ENCODE measurements around the gene MASP1. TPM values are rescaled to one million over a fixed set of nuclear protein-coding genes. Genes with fewer than 3 reads are reported as not detected.
"Not testable (repeated sequence)": the region's sequence is repeated elsewhere in the genome, so short reads cannot be mapped to it uniquely, and the experiment has no call there.

The MASP1 gene
- total and polyA plus RNA-seq, 4 donors, result 19.9 to 54.8 (median 34.0) TPM

GRCh38 chr3:187238835-187239234 is 52.7 kb downstream of the MASP1 start:
- H3K4me3 ChIP-seq (ENCODE audit: low read depth, low read length); H3K27ac ChIP-seq (ENCODE audit: low read depth, low read length); H3K27me3 ChIP-seq (ENCODE audit: control insufficient read depth, insufficient read depth, low read length); DNase-seq (ENCODE audit: low read depth in 4 of 6, low spot score in 6 of 6); H3K4me1 ChIP-seq (ENCODE audit: control insufficient read depth, insufficient read depth, low read length); H3K9me3 ChIP-seq (ENCODE audit: control insufficient read depth, insufficient read depth, low read length): not testable (repeated sequence)
- 100% methylated on average over 1 of the region's 4 CpGs for WGBS (ENCODE audit: insufficient coverage)
- H3K36me3 ChIP-seq (ENCODE audit: control insufficient read depth, insufficient read depth, low read length), result peaks cover 19% of the 10 kb centered on the region

- Histone ChIP-seq H3K27ac (ENCODE audit: low read depth, low read length) (no peak overlapping the region), H3K4me1 (ENCODE audit: control insufficient read depth, insufficient read depth, low read length) (no peaks in the 10 kb centered on the region), H3K27me3 (ENCODE audit: control insufficient read depth, insufficient read depth, low read length) (no peaks in the 10 kb centered on the region), H3K9me3 (ENCODE audit: control insufficient read depth, insufficient read depth, low read length) (no peaks in the 10 kb centered on the region), H3K36me3 (ENCODE audit: control insufficient read depth, insufficient read depth, low read length) (peaks cover 19% of the 10 kb centered on the region), H3K4me3 (ENCODE audit: low read depth, low read length) (no peak overlapping the region)
- WGBS (ENCODE audit: insufficient coverage), result no CpG with 5 or more reads among the region's 1 CpG
- DNase-seq (ENCODE audit: low read depth in 4 of 6, low spot score in 6 of 6), result no peak
Measured at GRCh38 chr3:187238239-187238638, 53.3 kb downstream of the MASP1 start.

- Histone ChIP-seq H3K27ac (ENCODE audit: low read depth, low read length) (no peak overlapping the region), H3K9me3 (ENCODE audit: control insufficient read depth, insufficient read depth, low read length) (no peaks in the 10 kb centered on the region), H3K27me3 (ENCODE audit: control insufficient read depth, insufficient read depth, low read length) (no peaks in the 10 kb centered on the region), H3K4me1 (ENCODE audit: control insufficient read depth, insufficient read depth, low read length) (no peaks in the 10 kb centered on the region), H3K4me3 (ENCODE audit: low read depth, low read length) (no peak overlapping the region), H3K36me3 (ENCODE audit: control insufficient read depth, insufficient read depth, low read length) (peaks cover 17% of the 10 kb centered on the region)
- DNase-seq (ENCODE audit: low read depth in 4 of 6, low spot score in 6 of 6), result no peak
Measured at GRCh38 chr3:187237741-187238140, 53.8 kb downstream of the MASP1 start.

GRCh38 chr3:187236962-187237361 is 54.6 kb downstream of the MASP1 start:
- 100% methylated on average over 1 of the region's 1 CpG for WGBS (ENCODE audit: insufficient coverage)
- H3K36me3 ChIP-seq (ENCODE audit: control insufficient read depth, insufficient read depth, low read length), result peaks cover 14% of the 10 kb centered on the region
- H3K4me1 ChIP-seq (ENCODE audit: control insufficient read depth, insufficient read depth, low read length), result no peaks in the 10 kb centered on the region
- H3K9me3 ChIP-seq (ENCODE audit: control insufficient read depth, insufficient read depth, low read length), result no peaks in the 10 kb centered on the region
- H3K27me3 ChIP-seq (ENCODE audit: control insufficient read depth, insufficient read depth, low read length), result no peaks in the 10 kb centered on the region
- H3K27ac ChIP-seq (ENCODE audit: low read depth, low read length), result no peak overlapping the region
- no peak for DNase-seq (ENCODE audit: low read depth in 4 of 6, low spot score in 6 of 6)
- H3K4me3 ChIP-seq (ENCODE audit: low read depth, low read length), result no peak overlapping the region

GRCh38 chr3:187230011-187230410 is 61.5 kb downstream of the MASP1 start:
- no peak overlapping the region for H3K27ac ChIP-seq (ENCODE audit: low read depth, low read length)
- no peaks in the 10 kb centered on the region for H3K9me3 ChIP-seq (ENCODE audit: control insufficient read depth, insufficient read depth, low read length)
- H3K4me1 ChIP-seq (ENCODE audit: control insufficient read depth, insufficient read depth, low read length), result no peaks in the 10 kb centered on the region
- H3K36me3 ChIP-seq (ENCODE audit: control insufficient read depth, insufficient read depth, low read length), result no peaks in the 10 kb centered on the region
- WGBS (ENCODE audit: insufficient coverage), result no CpG with 5 or more reads among the region's 1 CpG
- H3K27me3 ChIP-seq (ENCODE audit: control insufficient read depth, insufficient read depth, low read length), result no peaks in the 10 kb centered on the region
- no peak for DNase-seq (ENCODE audit: low read depth in 4 of 6, low spot score in 6 of 6)
- H3K4me3 ChIP-seq (ENCODE audit: low read depth, low read length), result no peak overlapping the region

- WGBS (ENCODE audit: insufficient coverage), result 94% methylated on average over 2 of the region's 2 CpGs
- no peaks in the 10 kb centered on the region for H3K4me1 ChIP-seq (ENCODE audit: control insufficient read depth, insufficient read depth, low read length)
- DNase-seq (ENCODE audit: low read depth in 4 of 6, low spot score in 6 of 6), result no peak
Measured at GRCh38 chr3:187228740-187229139, 62.8 kb downstream of the MASP1 start.

GRCh38 chr3:187227658-187228258 is 63.8 kb downstream of the MASP1 start:
- no peak for DNase-seq (ENCODE audit: low read depth in 4 of 6, low spot score in 6 of 6)
- Histone ChIP-seq H3K27me3 (ENCODE audit: control insufficient read depth, insufficient read depth, low read length) (no peaks in the 10 kb centered on the region), H3K36me3 (ENCODE audit: control insufficient read depth, insufficient read depth, low read length) (no peaks in the 10 kb centered on the region), H3K9me3 (ENCODE audit: control insufficient read depth, insufficient read depth, low read length) (no peaks in the 10 kb centered on the region), H3K4me3 (ENCODE audit: low read depth, low read length) (no peak overlapping the region), H3K4me1 (ENCODE audit: control insufficient read depth, insufficient read depth, low read length) (no peaks in the 10 kb centered on the region), H3K27ac (ENCODE audit: low read depth, low read length) (no peak overlapping the region)
- 80% methylated on average over 1 of the region's 7 CpGs for WGBS (ENCODE audit: insufficient coverage)

More at GRCh38 chr3:187228740-187229139, 62.8 kb downstream of the MASP1 start:
- no peaks in the 10 kb centered on the region for H3K9me3 ChIP-seq (ENCODE audit: control insufficient read depth, insufficient read depth, low read length)
- no peaks in the 10 kb centered on the region for H3K36me3 ChIP-seq (ENCODE audit: control insufficient read depth, insufficient read depth, low read length)
- H3K27me3 ChIP-seq (ENCODE audit: control insufficient read depth, insufficient read depth, low read length), result no peaks in the 10 kb centered on the region
- H3K4me3 ChIP-seq (ENCODE audit: low read depth, low read length), result no peak overlapping the region
- H3K27ac ChIP-seq (ENCODE audit: low read depth, low read length), result no peak overlapping the region

GRCh38 chr3:187223799-187224198 is 67.7 kb downstream of the MASP1 start:
- Histone ChIP-seq H3K27me3 (ENCODE audit: control insufficient read depth, insufficient read depth, low read length) (no peaks in the 10 kb centered on the region), H3K9me3 (ENCODE audit: control insufficient read depth, insufficient read depth, low read length) (no peaks in the 10 kb centered on the region), H3K36me3 (ENCODE audit: control insufficient read depth, insufficient read depth, low read length) (no peaks in the 10 kb centered on the region), H3K4me1 (ENCODE audit: control insufficient read depth, insufficient read depth, low read length) (no peaks in the 10 kb centered on the region), H3K4me3 (ENCODE audit: low read depth, low read length) (no peak overlapping the region), H3K27ac (ENCODE audit: low read depth, low read length) (no peak overlapping the region)
- 74% methylated on average over 3 of the region's 3 CpGs for WGBS (ENCODE audit: insufficient coverage)
- DNase-seq (ENCODE audit: low read depth in 4 of 6, low spot score in 6 of 6), result peak in 1 of 6 donors; percentile 7

GRCh38 chr3:187222801-187223200 is 68.7 kb downstream of the MASP1 start:
- Histone ChIP-seq H3K27me3 (ENCODE audit: control insufficient read depth, insufficient read depth, low read length) (no peaks in the 10 kb centered on the region), H3K9me3 (ENCODE audit: control insufficient read depth, insufficient read depth, low read length) (no peaks in the 10 kb centered on the region), H3K4me3 (ENCODE audit: low read depth, low read length) (no peak overlapping the region), H3K4me1 (ENCODE audit: control insufficient read depth, insufficient read depth, low read length) (no peaks in the 10 kb centered on the region), H3K27ac (ENCODE audit: low read depth, low read length) (no peak overlapping the region), H3K36me3 (ENCODE audit: control insufficient read depth, insufficient read depth, low read length) (no peaks in the 10 kb centered on the region)
- 75% methylated on average over 2 of the region's 4 CpGs for WGBS (ENCODE audit: insufficient coverage)
- DNase-seq (ENCODE audit: low read depth in 4 of 6, low spot score in 6 of 6), result no peak

- Histone ChIP-seq H3K4me3 (ENCODE audit: low read depth, low read length) (no peak overlapping the region), H3K4me1 (ENCODE audit: control insufficient read depth, insufficient read depth, low read length) (no peaks in the 10 kb centered on the region), H3K27me3 (ENCODE audit: control insufficient read depth, insufficient read depth, low read length) (no peaks in the 10 kb centered on the region), H3K27ac (ENCODE audit: low read depth, low read length) (no peak overlapping the region), H3K9me3 (ENCODE audit: control insufficient read depth, insufficient read depth, low read length) (no peaks in the 10 kb centered on the region), H3K36me3 (ENCODE audit: control insufficient read depth, insufficient read depth, low read length) (no peaks in the 10 kb centered on the region)
- 89% methylated on average over 5 of the region's 5 CpGs for WGBS (ENCODE audit: insufficient coverage)
- DNase-seq (ENCODE audit: low read depth in 4 of 6, low spot score in 6 of 6), result no peak
Measured at GRCh38 chr3:187215460-187215859, 76.1 kb downstream of the MASP1 start.

All from spinal cord (tissue), 10 donors.